Hepatocyte (in vitro differentiated cells): ENCODE data around the gene CACNB4. TPM values are rescaled to one million over a fixed set of nuclear protein-coding genes. Genes with fewer than 3 reads are reported as not detected.

Experiments
- DNase-seq: peaks from one replicate; pipeline ENCODE4 v3.0.0-alpha.2; 2016; ENCODE audit warnings: low spot score
- H2AFZ ChIP-seq: fragments of 200-600 bp; sonication (generic); 2 replicates; pipeline ENCODE4 v1.6.0; 2016; ENCODE audit warnings: antibody characterized with exemption, mild to moderate bottlenecking
- H3K27ac ChIP-seq: fragments of 200-600 bp; sonication (generic); 2 replicates; pipeline ENCODE4 v1.5.1; 2016; ENCODE audit warnings: mild to moderate bottlenecking
- H3K27me3 ChIP-seq: fragments of 200-600 bp; sonication (generic); 2 replicates; pipeline ENCODE4 v1.6.1; 2016
- H3K36me3 ChIP-seq: fragments of 200-600 bp; sonication (generic); replicated peaks from 2 replicates; pipeline ENCODE4 v1.5.1; 2016; ENCODE audit warnings: low read depth; ENCODE audit not compliant: insufficient read depth
- H3K4me1 ChIP-seq: fragments of 200-600 bp; sonication (generic); 2 replicates; pipeline ENCODE4 v1.5.1; 2016; ENCODE audit warnings: mild to moderate bottlenecking, moderate library complexity; ENCODE audit not compliant: insufficient read depth
- H3K4me2 ChIP-seq: fragments of 200-600 bp; sonication (generic); 2 replicates; pipeline ENCODE4 v1.6.0; 2016
- H3K4me3 ChIP-seq: fragments of 200-600 bp; sonication (generic); 2 replicates; pipeline ENCODE4 v1.5.1; 2016; ENCODE audit warnings: mild to moderate bottlenecking
- H3K79me2 ChIP-seq: fragments of 200-600 bp; sonication (generic); 2 replicates; pipeline ENCODE4 v1.6.0; 2017; ENCODE audit warnings: mild to moderate bottlenecking
- H3K9me2 ChIP-seq: fragments of 200-600 bp; sonication (generic); replicated peaks from 2 replicates; pipeline ENCODE4 v1.6.0; 2017; ENCODE audit warnings: mild to moderate bottlenecking; ENCODE audit not compliant: insufficient read depth
- H3K9me3 ChIP-seq: fragments of 200-600 bp; sonication (generic); 2 replicates; pipeline ENCODE4 v1.5.1; 2016; ENCODE audit warnings: low read depth, mild to moderate bottlenecking
- H4K20me1 ChIP-seq: fragments of 200-600 bp; sonication (generic); 2 replicates; pipeline ENCODE4 v1.6.0; 2016; ENCODE audit warnings: mild to moderate bottlenecking; ENCODE audit not compliant: insufficient read depth, poor library complexity, severe bottlenecking
- CTCF ChIP-seq: fragments of 200-600 bp; sonication (generic); IDR thresholded peaks from 2 replicates; pipeline ENCODE4 v1.5.1; 2016; ENCODE audit warnings: antibody characterized with exemption, mild to moderate bottlenecking; ENCODE audit not compliant: poor library complexity
- EZH2 ChIP-seq: fragments of 200-600 bp; sonication (generic); IDR thresholded peaks from 2 replicates; pipeline ENCODE4 v1.6.1; 2016; ENCODE audit warnings: antibody characterized with exemption, mild to moderate bottlenecking, borderline replicate concordance
- EZH2phosphoT487 ChIP-seq: fragments of 200-600 bp; sonication (generic); IDR thresholded peaks from one replicate; pipeline ENCODE4 v1.6.1; 2018; ENCODE audit warnings: antibody characterized with exemption, mild to moderate bottlenecking, low read depth, moderate library complexity; ENCODE audit not compliant: unreplicated experiment, severe bottlenecking
- WGBS: methylation state at CpG from one replicate; pipeline ENCODE4 v1.1.6; 2016; ENCODE audit warnings: low lambda C conversion rate; ENCODE audit errors: missing lambda C conversion rate; 5-methylcytosine and 5-hydroxymethylcytosine counted together
- polyA plus RNA-seq: library from polyadenylated mRNA; unstranded; fragments of >200 nt; fragmentation: Nextera tagmentation; extraction: Ambion mirVana; gene quantifications from 2 replicates; pipeline ENCODE4 v1.2.1, GENCODE V29; 2016
- small RNA-seq: library from RNA; depleted of rRNA; stranded (forward); fragments of <200 nt; gene quantifications from one replicate; pipeline ENCODE3, GENCODE V24; 2014
- total RNA-seq: library from RNA; depleted of rRNA; stranded (reverse); fragments of >200 nt; gene quantifications from 2 replicates; pipeline ENCODE4 v1.2.3, GENCODE V29; 2014

CACNB4 gene
- total and polyA plus RNA-seq, 2 experiments from 2014 or later = 0.85 to 4.0 TPM

- no peak overlapping the region for H3K27ac ChIP-seq
- H3K79me2 ChIP-seq = no peaks in the 10 kb centered on the region
- no peaks in the 10 kb centered on the region for H3K36me3 ChIP-seq
- H2AFZ ChIP-seq = no peak overlapping the region
- peaks cover under 1% of the 10 kb centered on the region for H3K9me3 ChIP-seq
- no peaks in the 10 kb centered on the region for H3K27me3 ChIP-seq
- no peaks in the 10 kb centered on the region for H3K9me2 ChIP-seq
- H3K4me1 ChIP-seq = no peaks in the 10 kb centered on the region
- WGBS = 97% methylated on average over 1 of the region's 1 CpG
- no peak overlapping the region for H3K4me2 ChIP-seq
- H4K20me1 ChIP-seq = no peaks in the 10 kb centered on the region
- H3K4me3 ChIP-seq = no peak overlapping the region
- TF ChIP-seq EZH2 = no peak
- no peak for DNase-seq
These were observed 312.4 kb downstream of the CACNB4 start for GRCh38 chr2:151786483-151786882.

DNA sequence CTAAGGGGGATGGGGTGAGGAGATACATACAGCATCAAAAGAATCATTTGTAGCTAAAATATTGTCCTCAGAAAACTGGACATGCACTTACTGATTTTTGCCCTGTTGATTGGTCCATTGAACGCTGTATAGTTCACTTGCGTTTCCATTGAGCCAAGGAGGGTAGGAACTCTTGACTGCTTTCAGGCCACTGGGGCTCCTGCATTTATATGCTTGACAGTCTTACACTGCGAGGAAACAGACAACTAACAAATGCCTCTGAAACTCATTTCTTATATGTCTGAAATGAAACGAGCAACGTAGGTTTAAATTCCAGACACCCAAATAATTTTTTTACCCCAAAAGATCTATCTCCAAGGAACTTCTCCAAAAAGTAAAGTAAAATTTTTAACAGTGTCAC, 312.8 kb downstream of the CACNB4 start:
- H2AFZ ChIP-seq = no peak overlapping the region
- H3K27me3 ChIP-seq = no peaks in the 10 kb centered on the region
- WGBS = 98% methylated on average over 5 of the region's 5 CpGs
- TF ChIP-seq EZH2 (no peak), EZH2phosphoT487 (no peak), CTCF (no peak)
- no peak overlapping the region for H3K4me3 ChIP-seq
- no peaks in the 10 kb centered on the region for H3K36me3 ChIP-seq
- no peak overlapping the region for H3K27ac ChIP-seq
- H3K9me3 ChIP-seq = no peaks in the 10 kb centered on the region
- no peak overlapping the region for H3K4me2 ChIP-seq
- no peaks in the 10 kb centered on the region for H4K20me1 ChIP-seq
- H3K4me1 ChIP-seq = no peaks in the 10 kb centered on the region
- no peak for DNase-seq
- H3K79me2 ChIP-seq = no peaks in the 10 kb centered on the region
- no peaks in the 10 kb centered on the region for H3K9me2 ChIP-seq

DNA sequence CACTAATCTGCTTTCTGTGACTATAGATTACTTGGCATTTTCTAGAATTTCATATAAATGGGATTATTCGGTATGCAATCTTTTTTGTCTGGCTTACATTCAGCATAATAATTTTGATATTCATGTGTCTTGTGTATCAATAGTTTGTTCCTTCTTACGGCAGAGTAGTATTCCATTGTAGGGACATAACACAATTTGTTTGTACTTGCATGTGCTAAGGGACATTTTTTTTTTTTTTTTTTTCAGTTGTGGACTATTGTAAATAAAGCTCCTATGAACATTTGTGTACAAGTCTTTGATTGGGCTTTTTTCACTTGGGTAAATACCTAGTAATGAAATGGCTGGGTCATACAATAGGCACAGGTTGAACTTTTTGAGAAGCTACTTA, 315.7 kb downstream of the CACNB4 start:
- TF ChIP-seq CTCF (no peak), EZH2phosphoT487 (no peak), EZH2 (no peak)
- no peaks in the 10 kb centered on the region for H3K27me3 ChIP-seq
- DNase-seq = no peak
- H3K79me2 ChIP-seq = no peaks in the 10 kb centered on the region
- H3K27ac ChIP-seq = no peak overlapping the region
- WGBS = 91% methylated on average over 2 of the region's 2 CpGs
- H3K4me2 ChIP-seq = no peak overlapping the region
- H3K4me3 ChIP-seq = no peak overlapping the region
- no peaks in the 10 kb centered on the region for H3K9me2 ChIP-seq
- H2AFZ ChIP-seq = no peak overlapping the region
- no peaks in the 10 kb centered on the region for H3K9me3 ChIP-seq
- no peaks in the 10 kb centered on the region for H4K20me1 ChIP-seq
- no peaks in the 10 kb centered on the region for H3K4me1 ChIP-seq
- no peaks in the 10 kb centered on the region for H3K36me3 ChIP-seq

Small RNAs within 50 kb of the gene (small RNA-seq; reads per million reads assigned to genes)
- not detected for gene RPL30P2

Other genes starting within 250 kb of the CACNB4 start
- 40.1 and 41.0 TPM in 2 replicates for gene STAM2, start 76.7 kb upstream of the CACNB4 start, total RNA-seq
- gene STAM2, start 76.7 kb upstream of the CACNB4 start, polyA plus RNA-seq = 9.9 and 13.1 TPM in 2 replicates
- gene FMNL2, start 236.1 kb upstream of the CACNB4 start, total RNA-seq = 41.9 and 53.6 TPM in 2 replicates
- 10.3 and 11.7 TPM in 2 replicates for gene FMNL2, start 236.1 kb upstream of the CACNB4 start, polyA plus RNA-seq